ENCODE data around the gene BPIFB3.
"Not testable (repeated sequence)": the region's sequence is repeated elsewhere in the genome, so short reads cannot be mapped to it uniquely, and the experiment has no call there.

Gene BPIFB3

GRCh38 chr20:33122297-33122696 lies 68.6 kb downstream of the BPIFB3 start:
- DNase-seq (ENCODE audit: low spot score), result not testable (repeated sequence)
